Activated CD4-positive, alpha-beta T cell treated with anti-CD3 and anti-CD28 coated beads, Interleukin-2, amount 10 ng/mL, durations not matched to agents 7 days and 5 days (primary cell): ENCODE data around the gene TBC1D22A. TPM values are rescaled to one million over a fixed set of nuclear protein-coding genes. Genes with fewer than 3 reads are reported as not detected.

Experiments
- CTCF ChIA-PET: fragments of 350-600 bp; sonication (Branson Sonifier 250); formaldehyde crosslinking; loops from one replicate; lab custom pipeline; 2021; ENCODE audit warnings: antibody characterized with exemption; lab: Charles Lee
- POLR2A ChIA-PET: fragments of 350-600 bp; sonication (Branson Sonifier 250); formaldehyde crosslinking; loops from one replicate; lab custom pipeline; 2021; ENCODE audit warnings: antibody characterized with exemption; lab: Charles Lee
- DNase-seq: peaks from one replicate; pipeline ENCODE4 v3.0.0-alpha.2; 2020
- H3K27ac Mint-ChIP-seq: one replicate; pipeline ENCODE4 v1.8.0; 2021; ENCODE audit warnings: mild to moderate bottlenecking, moderate library complexity, mixed read lengths
- H3K27me3 Mint-ChIP-seq: one replicate; pipeline ENCODE4 v1.8.0; 2021; ENCODE audit warnings: mixed read lengths
- H3K36me3 Mint-ChIP-seq: one replicate; pipeline ENCODE4 v1.8.0; 2021; ENCODE audit warnings: low read depth, mixed read lengths
- H3K4me1 Mint-ChIP-seq: one replicate; pipeline ENCODE4 v1.8.0; 2021; ENCODE audit warnings: mixed read lengths
- H3K4me3 Mint-ChIP-seq: one replicate; pipeline ENCODE4 v1.8.0; 2021; ENCODE audit warnings: mild to moderate bottlenecking, moderate library complexity, mixed read lengths
- H3K9me3 Mint-ChIP-seq: one replicate; pipeline ENCODE4 v1.8.0; 2021; ENCODE audit warnings: mixed read lengths
- total RNA-seq, 2 experiments: library from RNA; stranded (reverse); gene quantifications; one replicate each; pipeline ENCODE4 v1.2.3, GENCODE V29; 2021

TBC1D22A gene, protein sequence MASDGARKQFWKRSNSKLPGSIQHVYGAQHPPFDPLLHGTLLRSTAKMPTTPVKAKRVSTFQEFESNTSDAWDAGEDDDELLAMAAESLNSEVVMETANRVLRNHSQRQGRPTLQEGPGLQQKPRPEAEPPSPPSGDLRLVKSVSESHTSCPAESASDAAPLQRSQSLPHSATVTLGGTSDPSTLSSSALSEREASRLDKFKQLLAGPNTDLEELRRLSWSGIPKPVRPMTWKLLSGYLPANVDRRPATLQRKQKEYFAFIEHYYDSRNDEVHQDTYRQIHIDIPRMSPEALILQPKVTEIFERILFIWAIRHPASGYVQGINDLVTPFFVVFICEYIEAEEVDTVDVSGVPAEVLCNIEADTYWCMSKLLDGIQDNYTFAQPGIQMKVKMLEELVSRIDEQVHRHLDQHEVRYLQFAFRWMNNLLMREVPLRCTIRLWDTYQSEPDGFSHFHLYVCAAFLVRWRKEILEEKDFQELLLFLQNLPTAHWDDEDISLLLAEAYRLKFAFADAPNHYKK
- 10 to 100 TPM; 34.1 to 39.2 TPM for total RNA-seq

DNA sequence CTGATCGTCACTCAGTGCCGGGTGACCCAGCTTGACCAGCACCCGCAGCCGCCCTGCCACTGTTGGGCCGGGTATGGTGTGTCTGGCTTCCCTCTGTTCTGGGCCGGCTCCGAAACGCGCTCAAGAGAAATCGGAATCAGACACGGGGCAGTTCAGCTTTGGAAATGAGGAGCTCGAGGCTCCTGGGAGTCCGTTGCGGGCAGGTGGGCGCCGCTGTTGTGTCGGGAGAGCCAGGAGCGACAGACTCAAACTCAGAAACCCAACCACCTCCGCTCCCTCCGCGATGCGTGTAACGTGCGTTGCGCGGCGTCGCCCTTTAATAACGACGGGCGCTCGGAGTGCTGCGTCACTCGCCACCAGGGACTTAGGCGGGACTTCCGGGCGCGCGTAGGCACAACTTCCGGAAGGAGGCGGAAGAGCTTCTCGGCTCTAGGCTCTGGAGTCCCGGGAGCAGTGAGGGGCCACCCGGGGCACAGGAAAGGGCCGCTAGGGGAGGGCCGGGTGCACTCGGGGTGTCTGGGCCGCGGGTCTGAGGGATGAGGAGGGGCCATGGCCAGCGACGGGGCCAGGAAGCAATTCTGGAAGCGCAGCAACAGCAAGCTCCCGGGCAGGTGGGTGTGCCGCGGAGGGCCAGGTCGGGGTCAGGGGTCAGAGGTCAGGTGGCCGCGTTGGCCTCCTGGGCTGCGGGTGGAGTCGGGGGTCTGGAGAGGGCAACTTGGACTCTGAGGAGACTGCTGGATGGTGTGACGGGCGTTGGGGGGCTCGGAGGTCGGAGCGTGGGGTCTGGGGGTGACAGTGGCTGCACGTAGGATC is at the start of gene TBC1D22A:
TBC1D22A (plus strand) TSS at position 413 of the 813 bp plus-strand sequence; CDS start at position 550, 137 bp downstream.
- H3K4me1 Mint-ChIP-seq: peaks cover 59% of the 10 kb centered on the region
- no peaks in the 10 kb centered on the region for H3K27me3 Mint-ChIP-seq
- peak; percentile 94 for DNase-seq
- H3K9me3 Mint-ChIP-seq: no peaks in the 10 kb centered on the region
- peaks cover 15% of the 10 kb centered on the region for H3K36me3 Mint-ChIP-seq
- peak within 1 kb of the TSS; percentile 97 for H3K4me3 Mint-ChIP-seq
- ChIA-PET POLR2A (interaction anchor here (0.7 to 1.4 kb wide), 5 partner anchors 12 to 149 kb away, joined by 3 to 6 read pairs (median 4); no protein-coding TSS in a partner anchor), CTCF (interaction anchor here (0.5 to 2.2 kb wide), 11 partner anchors 8 to 727 kb away, joined by 3 to 9 read pairs (median 4); no protein-coding TSS in a partner anchor)
- H3K27ac Mint-ChIP-seq: peak within 1 kb of the TSS; percentile 98

DNA sequence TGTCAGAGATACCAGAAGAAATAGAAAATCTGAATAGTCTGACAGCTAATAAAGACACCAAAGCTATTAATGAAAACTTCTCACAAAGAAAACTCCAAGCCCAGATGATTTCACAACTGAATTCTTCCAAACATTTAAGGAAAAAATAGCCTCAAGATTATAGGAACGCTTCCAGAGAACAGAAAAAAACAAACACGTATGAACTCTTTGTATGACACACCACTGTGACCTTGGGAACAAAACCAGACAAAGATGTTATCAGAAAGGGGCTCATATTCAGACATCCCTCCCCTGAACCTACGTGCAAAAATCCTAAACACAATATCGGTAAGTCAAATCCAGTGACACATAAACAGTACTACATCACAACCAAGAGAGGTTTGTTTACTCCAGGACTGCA is 47.9 kb upstream of the TBC1D22A start:
- peaks cover 4% of the 10 kb centered on the region for H3K4me1 Mint-ChIP-seq
- DNase-seq: no peak
- H3K4me3 Mint-ChIP-seq: no peak overlapping the region
- peaks cover 69% of the 10 kb centered on the region for H3K36me3 Mint-ChIP-seq
- no peaks in the 10 kb centered on the region for H3K27me3 Mint-ChIP-seq
- ChIA-PET POLR2A (no interaction called here), CTCF (interaction anchor here (0.7 kb wide), 1 partner anchor 9 kb away, joined by 3 read pairs; no protein-coding TSS in a partner anchor)
- no peaks in the 10 kb centered on the region for H3K9me3 Mint-ChIP-seq
- H3K27ac Mint-ChIP-seq: no peak overlapping the region

DNA sequence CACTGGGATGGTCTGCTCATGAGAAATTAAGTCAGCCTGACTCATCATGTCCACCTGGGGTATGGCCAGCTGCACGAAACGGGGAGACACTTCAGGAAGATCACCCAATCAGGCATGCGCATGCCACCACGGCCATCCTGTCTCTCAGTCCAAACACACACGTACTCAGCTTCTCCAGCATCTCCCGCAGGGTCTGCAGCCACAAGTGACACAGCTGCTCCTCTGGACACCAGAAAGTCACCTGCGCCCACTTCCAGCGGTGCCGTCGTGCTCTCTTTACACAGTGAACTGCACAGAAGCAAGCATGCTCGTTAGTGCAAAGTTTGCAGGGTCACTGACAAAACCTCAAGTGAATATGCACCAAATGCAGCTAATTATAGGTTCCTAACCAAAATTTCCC is 42.5 kb upstream of the TBC1D22A start:
- CTCF ChIA-PET: interaction anchor here (1.2 to 2.0 kb wide), 2 partner anchors 22 to 156 kb away, joined by 4 to 5 read pairs; no protein-coding TSS in a partner anchor

DNA sequence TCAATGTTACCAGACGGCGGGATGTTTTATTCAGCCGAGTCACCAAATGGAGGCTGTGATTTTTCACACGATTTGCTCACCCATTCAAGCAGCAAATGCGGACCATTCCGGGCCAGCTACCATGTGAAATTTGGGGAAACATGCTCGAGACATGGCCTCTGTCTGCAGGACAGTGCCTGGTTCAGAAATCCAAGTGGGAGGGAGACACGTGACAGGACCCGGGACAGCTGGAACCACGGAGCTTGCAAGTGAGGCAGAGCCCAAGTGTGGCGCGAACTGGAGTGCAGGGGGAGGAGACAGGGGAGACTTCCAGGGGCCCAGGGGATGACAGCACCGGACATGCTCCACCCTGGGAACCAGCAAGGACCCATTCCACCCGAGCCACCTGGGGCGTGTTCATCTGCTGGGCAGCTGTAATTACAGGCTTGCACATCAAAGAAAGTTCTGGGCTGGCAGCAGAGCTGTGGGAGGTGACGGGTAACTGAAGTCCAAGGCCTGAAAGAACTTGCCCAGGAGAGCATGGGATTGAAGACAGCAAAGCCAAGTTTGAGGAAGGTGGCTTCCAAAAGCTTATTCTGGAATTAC is 40.9 kb upstream of the TBC1D22A start:
- ChIA-PET POLR2A (no interaction called here), CTCF (interaction anchor here (0.5 to 2.0 kb wide), 3 partner anchors 14 to 22 kb away, joined by 3 to 4 read pairs (median 3); no protein-coding TSS in a partner anchor)
- Mint-ChIP-seq H3K4me1 (peaks cover 4% of the 10 kb centered on the region), H3K36me3 (peaks cover 43% of the 10 kb centered on the region), H3K27me3 (no peaks in the 10 kb centered on the region), H3K27ac (no peak overlapping the region), H3K4me3 (no peak overlapping the region), H3K9me3 (no peaks in the 10 kb centered on the region)
- no peak for DNase-seq

More for the DNA sequence above, 42.5 kb upstream of the TBC1D22A start:
- Mint-ChIP-seq H3K27me3 (no peaks in the 10 kb centered on the region), H3K9me3 (no peaks in the 10 kb centered on the region), H3K36me3 (peaks cover 51% of the 10 kb centered on the region), H3K4me1 (peaks cover 4% of the 10 kb centered on the region), H3K27ac (no peak overlapping the region), H3K4me3 (no peak overlapping the region)
- POLR2A ChIA-PET: no interaction called here
- DNase-seq: no peak

DNA sequence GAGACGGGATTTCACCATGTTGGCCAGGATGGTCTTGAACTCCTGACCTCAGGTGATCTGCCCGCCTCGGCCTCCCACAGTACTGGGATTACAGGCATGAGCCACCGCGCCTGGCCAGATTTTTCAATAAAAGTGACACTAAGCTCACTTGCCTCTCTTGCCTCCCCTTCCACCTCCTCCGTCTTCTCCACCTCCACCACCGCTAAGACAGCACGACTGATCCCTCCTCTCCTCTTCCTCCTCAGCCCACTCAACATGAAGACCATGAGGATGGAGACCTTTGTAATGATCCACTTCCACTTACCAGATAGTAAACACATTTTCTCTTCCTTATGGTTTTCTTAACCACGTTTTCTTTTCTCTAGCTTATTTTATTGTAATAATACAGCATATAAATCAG is 38.6 kb upstream of the TBC1D22A start:
- no peaks in the 10 kb centered on the region for H3K9me3 Mint-ChIP-seq
- no peaks in the 10 kb centered on the region for H3K27me3 Mint-ChIP-seq
- no peak overlapping the region for H3K27ac Mint-ChIP-seq
- H3K4me1 Mint-ChIP-seq: peaks cover 4% of the 10 kb centered on the region
- DNase-seq: no peak
- ChIA-PET CTCF (interaction anchor here (1.2 kb wide), 1 partner anchor 10 kb away, joined by 3 read pairs; no protein-coding TSS in a partner anchor), POLR2A (no interaction called here)
- H3K4me3 Mint-ChIP-seq: no peak overlapping the region
- peaks cover 28% of the 10 kb centered on the region for H3K36me3 Mint-ChIP-seq

DNA sequence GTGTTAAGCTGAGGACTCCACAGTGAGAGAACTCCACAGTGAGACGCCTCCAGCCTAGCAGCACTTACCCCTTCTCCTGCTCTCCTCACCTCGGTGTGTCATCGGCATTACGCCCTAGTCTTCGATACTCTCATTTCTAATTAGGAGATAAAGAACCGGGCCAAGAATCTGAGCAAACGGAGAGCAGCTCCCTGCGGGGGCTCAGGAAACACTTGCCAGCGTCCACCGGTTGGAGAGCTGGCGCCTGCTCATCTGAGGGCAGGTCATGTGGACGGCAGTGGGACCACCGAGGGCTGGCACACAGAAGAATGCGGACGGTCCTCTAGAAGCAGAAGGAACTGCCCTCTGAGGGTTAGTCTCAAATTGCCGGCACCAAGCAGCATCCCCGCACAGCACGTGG is 37.4 kb upstream of the TBC1D22A start:
- H3K27me3 Mint-ChIP-seq: no peaks in the 10 kb centered on the region
- H3K27ac Mint-ChIP-seq: no peak overlapping the region
- H3K36me3 Mint-ChIP-seq: peaks cover 17% of the 10 kb centered on the region
- H3K4me3 Mint-ChIP-seq: no peak overlapping the region
- no peak for DNase-seq
- peaks cover 7% of the 10 kb centered on the region for H3K4me1 Mint-ChIP-seq
- POLR2A ChIA-PET: no interaction called here
- no peaks in the 10 kb centered on the region for H3K9me3 Mint-ChIP-seq
- CTCF ChIA-PET: interaction anchor here (0.5 kb wide), 1 partner anchor 9 kb away, joined by 4 read pairs; no protein-coding TSS in a partner anchor

DNA sequence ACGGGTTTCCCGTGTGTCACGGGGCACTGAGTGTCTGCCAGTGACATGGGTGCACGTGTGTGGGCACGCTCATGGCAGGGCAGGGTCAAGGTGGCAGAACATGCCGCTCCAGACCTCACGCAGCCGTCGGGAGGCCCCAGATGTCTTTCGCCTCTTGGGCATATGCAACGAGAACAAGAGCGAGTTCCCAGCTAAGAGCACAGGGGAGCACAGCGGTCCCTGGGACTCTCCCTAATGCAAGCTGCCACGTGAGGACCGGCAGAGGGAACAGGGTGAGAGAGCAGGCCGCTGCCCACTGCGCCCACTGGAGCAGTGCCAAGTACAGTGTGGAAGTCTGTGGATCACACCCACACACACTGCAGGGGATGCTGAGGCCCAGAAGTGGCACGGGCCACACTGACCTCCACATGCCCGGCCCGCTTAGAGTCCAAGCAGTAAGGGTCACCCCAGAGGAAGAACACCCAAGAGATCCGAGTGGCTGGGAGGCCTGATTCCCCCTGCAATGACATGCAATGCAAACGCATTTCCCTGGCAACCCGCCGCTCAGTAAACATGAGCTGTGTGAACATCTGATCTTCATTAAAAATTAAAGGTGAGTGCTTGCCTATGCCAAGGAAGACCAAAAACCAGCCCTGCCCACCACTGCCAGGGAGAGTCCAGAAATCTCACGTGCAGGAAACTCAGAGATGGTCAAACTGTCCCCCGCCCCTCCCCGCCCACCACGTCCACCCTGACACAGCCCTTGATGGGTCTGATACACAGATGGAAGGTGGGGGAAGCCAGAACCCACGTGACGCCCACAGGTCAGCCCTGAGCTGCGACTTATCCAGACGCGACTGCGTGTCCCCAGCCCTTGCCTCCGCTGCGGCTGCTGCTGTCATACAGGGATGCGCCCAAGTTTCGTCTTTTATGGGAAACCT is 36.1 kb upstream of the TBC1D22A start:
- H3K4me1 Mint-ChIP-seq: peaks cover 14% of the 10 kb centered on the region
- no peaks in the 10 kb centered on the region for H3K9me3 Mint-ChIP-seq
- no peak overlapping the region for H3K4me3 Mint-ChIP-seq
- no peaks in the 10 kb centered on the region for H3K27me3 Mint-ChIP-seq
- peaks cover 20% of the 10 kb centered on the region for H3K36me3 Mint-ChIP-seq
- H3K27ac Mint-ChIP-seq: no peak overlapping the region
- POLR2A ChIA-PET: no interaction called here
- DNase-seq: no peak
- CTCF ChIA-PET: interaction anchor here (1.5 kb wide), 1 partner anchor 8 kb away, joined by 4 read pairs; no protein-coding TSS in a partner anchor

DNA sequence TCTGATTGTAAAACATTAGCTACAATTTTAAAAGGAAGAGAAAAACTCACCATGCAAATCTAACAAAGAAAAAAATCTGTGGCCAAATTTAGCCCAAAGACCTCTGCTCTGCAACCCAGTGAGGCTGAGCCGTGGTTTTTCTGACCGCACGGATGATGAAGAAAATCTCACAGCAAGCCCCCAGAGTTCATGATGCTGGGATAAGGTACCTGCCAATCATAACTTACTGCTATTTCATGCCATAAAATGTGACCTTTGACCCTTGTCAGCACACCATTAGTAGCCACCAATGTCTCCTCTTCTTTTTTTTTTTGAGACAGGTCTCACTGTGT is 35.5 kb upstream of the TBC1D22A start:
- Mint-ChIP-seq H3K4me3 (no peak overlapping the region), H3K27me3 (no peaks in the 10 kb centered on the region), H3K36me3 (peaks cover 21% of the 10 kb centered on the region), H3K4me1 (peaks cover 20% of the 10 kb centered on the region), H3K27ac (no peak overlapping the region), H3K9me3 (no peaks in the 10 kb centered on the region)
- no peak for DNase-seq
- ChIA-PET POLR2A (no interaction called here), CTCF (interaction anchor here (1.5 kb wide), 1 partner anchor 9 kb away, joined by 4 read pairs; no protein-coding TSS in a partner anchor)

DNA sequence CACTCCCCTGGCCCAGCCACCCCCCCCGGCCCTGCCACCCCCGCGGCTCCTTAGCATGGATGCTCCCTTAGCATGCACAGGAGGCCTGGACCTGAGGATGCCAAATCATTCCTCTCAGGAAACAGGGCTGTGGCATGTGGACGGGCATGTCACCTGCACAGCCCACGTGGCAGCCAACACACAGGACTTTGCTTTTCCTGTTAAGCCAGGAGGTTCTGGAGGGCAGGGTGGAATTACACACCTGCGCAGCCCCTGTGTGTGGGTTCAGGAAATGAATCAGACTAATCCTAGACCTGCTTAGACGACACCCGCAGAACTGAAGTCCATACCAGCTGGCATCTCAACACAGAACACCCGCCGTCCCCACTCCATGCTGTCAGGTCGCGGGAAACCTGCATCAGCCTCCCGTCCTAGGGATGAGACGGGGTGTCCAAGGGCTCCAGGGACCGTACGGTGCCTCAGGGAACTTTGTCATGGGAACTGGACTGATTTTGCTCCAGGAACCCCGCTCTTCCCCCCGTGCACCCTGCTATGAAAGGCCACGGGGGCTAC is 34.6 kb upstream of the TBC1D22A start:
- DNase-seq: no peak
- ChIA-PET CTCF (no interaction called here), POLR2A (no interaction called here)
- Mint-ChIP-seq H3K27ac (no peak overlapping the region), H3K9me3 (no peaks in the 10 kb centered on the region), H3K4me1 (peaks cover 21% of the 10 kb centered on the region), H3K4me3 (no peak overlapping the region), H3K27me3 (no peaks in the 10 kb centered on the region), H3K36me3 (peaks cover 22% of the 10 kb centered on the region)

DNA sequence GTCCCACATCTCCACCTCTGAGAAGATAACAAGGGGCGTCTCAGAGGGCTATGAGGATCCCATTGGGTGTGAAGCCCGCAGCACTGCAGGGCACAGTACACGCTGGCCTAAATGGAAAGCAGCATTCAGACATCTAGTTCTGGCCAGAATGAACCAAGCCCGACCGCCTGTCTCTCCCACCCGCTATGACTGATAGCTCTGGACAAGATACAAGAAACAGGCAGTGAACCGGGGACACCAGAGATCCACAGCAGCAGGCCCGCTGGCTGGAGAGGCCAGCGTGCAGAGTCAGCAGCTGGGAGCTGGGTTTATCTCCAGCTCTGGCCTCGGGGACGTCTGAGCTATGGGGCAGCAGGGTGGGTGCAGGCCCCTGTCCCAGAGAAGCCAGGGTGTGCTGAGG is 34.0 kb upstream of the TBC1D22A start:
- ChIA-PET POLR2A (no interaction called here), CTCF (no interaction called here)
- Mint-ChIP-seq H3K9me3 (no peaks in the 10 kb centered on the region), H3K4me1 (peaks cover 21% of the 10 kb centered on the region), H3K27me3 (no peaks in the 10 kb centered on the region), H3K36me3 (peaks cover 22% of the 10 kb centered on the region), H3K4me3 (no peak overlapping the region), H3K27ac (no peak overlapping the region)
- no peak for DNase-seq

DNA sequence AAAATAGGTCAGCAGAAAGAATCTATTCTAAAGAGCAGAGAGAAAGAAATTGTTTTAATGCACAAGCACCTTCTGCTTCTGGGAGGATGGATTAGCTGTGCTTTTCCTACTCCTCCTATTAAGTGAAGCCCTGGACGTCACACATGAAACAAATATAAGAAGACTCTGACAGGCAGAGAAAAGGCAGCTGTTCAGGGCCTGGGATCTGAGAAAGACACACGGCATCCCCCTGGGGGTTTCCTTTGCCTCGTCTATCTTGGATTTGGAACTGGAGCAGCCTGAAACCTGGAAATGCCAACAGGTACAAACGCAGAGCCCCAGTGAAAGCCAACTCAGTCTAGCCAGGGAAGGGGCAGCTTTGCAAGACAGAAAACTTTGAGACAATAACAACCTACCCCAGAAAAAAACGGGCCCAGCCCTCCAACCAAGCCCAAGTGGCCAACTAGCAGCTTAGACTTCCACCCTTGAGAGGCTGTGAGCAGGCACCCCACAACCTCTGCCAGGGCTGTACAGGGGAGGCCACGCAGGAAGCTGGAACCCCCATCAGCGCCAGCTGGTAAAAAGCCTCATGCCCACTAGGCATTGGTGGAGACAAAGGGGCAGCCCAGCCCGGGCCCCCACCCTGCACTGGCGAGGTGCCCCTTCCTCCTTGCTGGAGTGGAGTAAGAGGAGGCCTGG is 31.7 kb upstream of the TBC1D22A start:
- H3K4me3 Mint-ChIP-seq: no peak overlapping the region
- peaks cover 27% of the 10 kb centered on the region for H3K36me3 Mint-ChIP-seq
- no peaks in the 10 kb centered on the region for H3K9me3 Mint-ChIP-seq
- ChIA-PET CTCF (interaction anchor here (0.6 to 1.3 kb wide), 5 partner anchors 12 to 167 kb away, joined by 3 to 5 read pairs (median 3); no protein-coding TSS in a partner anchor), POLR2A (interaction anchor here (0.6 kb wide), 1 partner anchor 471 kb away, joined by 3 read pairs; no protein-coding TSS in a partner anchor)
- no peaks in the 10 kb centered on the region for H3K27me3 Mint-ChIP-seq
- H3K27ac Mint-ChIP-seq: peak overlapping the region; percentile 52
- H3K4me1 Mint-ChIP-seq: peaks cover 35% of the 10 kb centered on the region
- no peak for DNase-seq
